HCT116 (cell line): ENCODE results near the gene RHOBTB1. TPM values are rescaled to one million over a fixed set of nuclear protein-coding genes. Genes with fewer than 3 reads are reported as not detected.

ENCODE experiments used
- ATAC-seq: fragments of 200-7000 bp; cut with Tn5 transposase; 2 replicates; pipeline ENCODE4 v1.9.1; 2020; ENCODE audit warnings: mild to moderate bottlenecking, moderate library complexity
- BruUV-seq: library from RNA; stranded (reverse); fragments of 400-500 nt; replicated peaks from 2 replicates; lab custom pipeline; 2021; lab: Mats Ljungman, UMichigan
- CTCF ChIA-PET: fragments of 300-600 bp; sonication (Branson Sonifier 250); formaldehyde crosslinking; loops from one replicate; lab custom pipeline; 2021; ENCODE audit warnings: antibody characterized with exemption; lab: Charles Lee
- POLR2A ChIA-PET: fragments of 300-600, 350-600 bp; sonication (Branson Sonifier 250); formaldehyde crosslinking; loops from one replicate; lab custom pipeline; 2021; ENCODE audit warnings: antibody characterized with exemption; lab: Charles Lee
- RAD21 ChIA-PET, 2 experiments: fragments of 300-600 bp; sonication (Branson Sonifier 250); formaldehyde crosslinking; loops; one replicate each; lab custom pipeline; 2023; ENCODE audit warnings: low total read pairs in 2 of 2; ENCODE audit not compliant: uncharacterized antibody in 2 of 2, unreplicated experiment in 2 of 2, low non-redundant PET in 1 of 2; lab: Charles Lee
- DNase-seq: peaks from one replicate; pipeline ENCODE4 v3.0.0-alpha.2; 2010; ENCODE audit warnings: low read depth, low spot score
- H2AFZ ChIP-seq: fragments of 200-600 bp; shearing (Covaris generic), sonication (generic); 2 replicates; pipeline ENCODE4 v1.6.1; 2017; ENCODE audit warnings: low read depth, mixed run types, mixed read lengths, antibody characterized with exemption, low read length; ENCODE audit not compliant: poor library complexity, severe bottlenecking
- H3K27ac ChIP-seq: 2 replicates; pipeline ENCODE4 v1.5.1; 2012; ENCODE audit warnings: low read depth, low read length
- H3K27me3 ChIP-seq: fragments of 200-600 bp; sonication (generic); 2 replicates; pipeline ENCODE4 v1.6.1; 2016; ENCODE audit warnings: mixed run types, low read length, mixed read lengths; ENCODE audit not compliant: insufficient read depth
- H3K36me3 ChIP-seq, 2 experiments: fragments of 200-500 bp in 1 of 2; fragments of 200-600 bp in 1 of 2; sonication (Bioruptor generic) in 1 of 2; sonication (generic) in 1 of 2; 2 replicates each; pipeline versions ENCODE4 v1.5.1 to v1.6.1; 2014 to 2016; ENCODE audit warnings: low read length in 2 of 2, inconsistent platforms in 1 of 2, mixed read lengths in 1 of 2, mixed run types in 1 of 2; ENCODE audit not compliant: insufficient read depth in 2 of 2, control insufficient read depth in 1 of 2
- H3K4me1 ChIP-seq, 2 experiments: fragments of 200-600 bp in 1 of 2; sonication (generic) in 1 of 2; 2 replicates each; pipeline versions ENCODE4 v1.5.1 to v1.6.1; 2012 to 2017; ENCODE audit warnings: low read length in 2 of 2, inconsistent platforms in 1 of 2, mild to moderate bottlenecking in 1 of 2, mixed read lengths in 1 of 2, mixed run types in 1 of 2, moderate library complexity in 1 of 2; ENCODE audit not compliant: insufficient read depth in 2 of 2, control insufficient read depth in 1 of 2
- H3K4me2 ChIP-seq: fragments of 200-600 bp; sonication (generic); 2 replicates; pipeline ENCODE4 v1.6.1; 2017; ENCODE audit warnings: mixed run types, low read length, mixed read lengths
- H3K4me3 ChIP-seq, 2 experiments: fragments of 200-600 bp in 1 of 2; sonication (generic) in 1 of 2; replicated peaks in 1 of 2; 2 replicates each; pipeline ENCODE4 v1.5.1; 2011 to 2016; ENCODE audit warnings: low read length in 2 of 2, control low read depth in 1 of 2, low read depth in 1 of 2, mild to moderate bottlenecking in 1 of 2, mixed read lengths in 1 of 2, mixed run types in 1 of 2
- H3K79me2 ChIP-seq: fragments of 200-600 bp; sonication (generic); 2 replicates; pipeline ENCODE4 v1.6.1; 2017; ENCODE audit warnings: mild to moderate bottlenecking, mixed run types, low read length, moderate library complexity, mixed read lengths; ENCODE audit not compliant: insufficient read depth
- H3K9ac ChIP-seq: fragments of 200-600 bp; sonication (generic); 2 replicates; pipeline ENCODE4 v1.6.1; 2016; ENCODE audit warnings: low read length, mixed read lengths
- H3K9me2 ChIP-seq: fragments of 200-600 bp; sonication (generic), shearing (Covaris generic); 2 replicates; pipeline ENCODE4 v1.6.1; 2017; ENCODE audit warnings: mixed run types, mild to moderate bottlenecking, moderate library complexity; ENCODE audit not compliant: insufficient read depth
- H3K9me3 ChIP-seq, 2 experiments: fragments of 200-500 bp in 1 of 2; fragments of 200-600 bp in 1 of 2; sonication (Bioruptor generic) in 1 of 2; sonication (generic) in 1 of 2; 2 replicates each; pipeline ENCODE4 v1.6.1; 2014 to 2017; ENCODE audit warnings: low read length in 2 of 2, mixed read lengths in 2 of 2, inconsistent platforms in 1 of 2, low read depth in 1 of 2, mild to moderate bottlenecking in 1 of 2, mixed run types in 1 of 2, moderate library complexity in 1 of 2; ENCODE audit not compliant: control insufficient read depth in 1 of 2, insufficient read depth in 1 of 2
- H4K20me1 ChIP-seq: fragments of 200-600 bp; sonication (generic), shearing (Covaris generic); 2 replicates; pipeline ENCODE4 v1.6.1; 2017; ENCODE audit warnings: mixed run types, mild to moderate bottlenecking, moderate library complexity; ENCODE audit not compliant: insufficient read depth
- ATF3 ChIP-seq: IDR thresholded peaks from 2 replicates; pipeline ENCODE4 v1.6.1; 2012
- CTCF ChIP-seq, 3 experiments: fragments of 200-600 bp in 1 of 3; sonication (generic) in 1 of 3; IDR thresholded peaks in 2 of 3; conservative IDR thresholded peaks in 1 of 3; 2 replicates each; pipeline ENCODE4 v1.5.1; 2012 to 2017; ENCODE audit warnings: low read depth in 2 of 3, low read length in 2 of 3, antibody characterized with exemption in 1 of 3, borderline replicate concordance in 1 of 3, control low read depth in 1 of 3, mild to moderate bottlenecking in 1 of 3, mixed read lengths in 1 of 3, mixed run types in 1 of 3, moderate library complexity in 1 of 3; ENCODE audit not compliant: insufficient read depth in 1 of 3
- EGR1 ChIP-seq: IDR thresholded peaks from 2 replicates; pipeline ENCODE4 v1.6.1; 2012; ENCODE audit warnings: low read depth
- EZH2phosphoT487 ChIP-seq: fragments of 200-600 bp; IDR thresholded peaks from 2 replicates; pipeline ENCODE4 v1.6.1; 2018; ENCODE audit warnings: antibody characterized with exemption, borderline replicate concordance
- FOSL1 ChIP-seq: IDR thresholded peaks from 2 replicates; pipeline ENCODE4 v1.6.1; 2012; ENCODE audit warnings: low read depth
- JUND ChIP-seq: IDR thresholded peaks from 2 replicates; pipeline ENCODE4 v1.6.1; 2012
- POLR2A ChIP-seq: IDR thresholded peaks from 2 replicates; pipeline ENCODE4 v1.7.0; 2011; ENCODE audit warnings: borderline replicate concordance; ENCODE audit not compliant: insufficient read depth, insufficient read length; ENCODE audit errors: extremely low read depth
- POLR2AphosphoS5 ChIP-seq: IDR thresholded peaks from 2 replicates; pipeline ENCODE4 v1.6.1; 2011; ENCODE audit warnings: mild to moderate bottlenecking, low read depth, low read length, moderate library complexity
- SIN3A ChIP-seq: IDR thresholded peaks from 2 replicates; pipeline ENCODE4 v1.6.1; 2012; ENCODE audit warnings: low read depth
- SRF ChIP-seq: IDR thresholded peaks from 2 replicates; pipeline ENCODE4 v1.6.1; 2012; ENCODE audit warnings: low read depth
- ZFX ChIP-seq: fragments of 450-650 bp; IDR thresholded peaks from 2 replicates; pipeline ENCODE4 v1.6.1; 2017
- ZNF274 ChIP-seq: fragments of 200-500 bp; sonication (Bioruptor generic); IDR thresholded peaks from 2 replicates; pipeline ENCODE4 v1.6.1; 2014; ENCODE audit warnings: mild to moderate bottlenecking, low read depth, low read length, inconsistent platforms
- intact Hi-C: fragments of 100-400 bp; cut with micrococcal nuclease; formaldehyde crosslinking; loops from 2 replicates; pipeline ENCODE4 v1.10.0; 2022
- total RNA-seq: library from RNA; stranded (reverse); gene quantifications from one replicate; pipeline ENCODE4 v1.2.1, GENCODE V29; 2021; ENCODE audit not compliant: unreplicated experiment

RHOBTB1 gene
- total RNA-seq, 1 experiment from 2014 or later = 1.6 TPM

- H3K9ac ChIP-seq = no peak overlapping the region
- BruUV-seq = no TSS peak
- RAD21 ChIA-PET = no interaction called here
- H3K4me2 ChIP-seq = no peak overlapping the region
- H3K36me3 ChIP-seq = no peaks in the 10 kb centered on the region
- H4K20me1 ChIP-seq = no peaks in the 10 kb centered on the region
- H3K9me3 ChIP-seq = no peaks in the 10 kb centered on the region
- ATAC-seq (no peak), DNase-seq (no peak)
- intact Hi-C loops = no loop called here
- TF ChIP-seq ATF3 = no peak
- no peak for TF ChIP-seq JUND
- TF ChIP-seq CTCF (IDR thresholded peaks at IDR 0.05 in 2 of 3, conservative IDR thresholded peaks at IDR 0.05 in 1 of 3; ENCODE audit: borderline replicate concordance in 1 of 3, insufficient read depth in 1 of 3, low read depth in 2 of 3, low read length in 2 of 3) = no peak
- TF ChIP-seq SRF = no peak
- TF ChIP-seq ZNF274 = no peak
- H3K4me3 ChIP-seq = no peak overlapping the region
- no peaks in the 10 kb centered on the region for H3K79me2 ChIP-seq
- no peaks in the 10 kb centered on the region for H3K4me1 ChIP-seq
- no peak overlapping the region for H2AFZ ChIP-seq
- POLR2A ChIA-PET = no interaction called here
- H3K27ac ChIP-seq = no peak overlapping the region
- no peaks in the 10 kb centered on the region for H3K27me3 ChIP-seq
- H3K9me2 ChIP-seq = no peaks in the 10 kb centered on the region
- CTCF ChIA-PET = no interaction called here
Measured at GRCh38 chr10:60957667-60958221, 13.8 kb upstream of the RHOBTB1 start.

- ChIA-PET RAD21 (no interaction called here), CTCF (interaction anchor here (0.7 kb wide), 1 partner anchor 9 kb away, joined by 3 read pairs; no protein-coding TSS in a partner anchor), POLR2A (no interaction called here)
- no peaks in the 10 kb centered on the region for H3K4me1 ChIP-seq
- H3K4me2 ChIP-seq = no peak overlapping the region
- no peaks in the 10 kb centered on the region for H3K27me3 ChIP-seq
- ATAC-seq = no peak
- intact Hi-C loops = no loop called here
- H3K36me3 ChIP-seq = no peaks in the 10 kb centered on the region
- no peak overlapping the region for H3K4me3 ChIP-seq
- no peak overlapping the region for H3K27ac ChIP-seq
- no peak for TF ChIP-seq SRF
- TF ChIP-seq ZFX = no peak
- no peak for TF ChIP-seq FOSL1
- no peak for TF ChIP-seq EGR1
- no peak for TF ChIP-seq EZH2phosphoT487
- TF ChIP-seq SIN3A = no peak
- no peak for TF ChIP-seq POLR2A
- TF ChIP-seq POLR2AphosphoS5 = no peak
- no peak for TF ChIP-seq CTCF (IDR thresholded peaks at IDR 0.05 in 2 of 3, conservative IDR thresholded peaks at IDR 0.05 in 1 of 3; ENCODE audit: borderline replicate concordance in 1 of 3, insufficient read depth in 1 of 3, low read depth in 2 of 3, low read length in 2 of 3)
- no peaks in the 10 kb centered on the region for H3K9me2 ChIP-seq
- H3K9me3 ChIP-seq = no peaks in the 10 kb centered on the region
- H2AFZ ChIP-seq = no peak overlapping the region
- H3K79me2 ChIP-seq = no peaks in the 10 kb centered on the region
- BruUV-seq = no TSS peak
- H4K20me1 ChIP-seq = no peaks in the 10 kb centered on the region
- no peak for DNase-seq
- no peak overlapping the region for H3K9ac ChIP-seq
Measured at GRCh38 chr10:60955957-60956425, 12.0 kb upstream of the RHOBTB1 start.
